Middle frontal gyrus (tissue), 1 donor: ENCODE data around the gene TJP3.
A peak's percentile ranks its signal among the peaks of the same experiment; 100 is the strongest.
"Not testable (repeated sequence)": the region's sequence is repeated elsewhere in the genome, so short reads cannot be mapped to it uniquely, and the experiment has no call there.

Experiments used
- DNase-seq: peaks from one replicate; pipeline ENCODE4 v3.0.0-alpha.2; 2015; ENCODE audit warnings: low spot score; ENCODE audit errors: extremely low spot score

Gene TJP3

GRCh38 chr19:3738477-3739220, 30.5 kb downstream of the TJP3 start:
- no peak for DNase-seq

GRCh38 chr19:3740431-3740830, 32.2 kb downstream of the TJP3 start:
- no peak for DNase-seq

DNA sequence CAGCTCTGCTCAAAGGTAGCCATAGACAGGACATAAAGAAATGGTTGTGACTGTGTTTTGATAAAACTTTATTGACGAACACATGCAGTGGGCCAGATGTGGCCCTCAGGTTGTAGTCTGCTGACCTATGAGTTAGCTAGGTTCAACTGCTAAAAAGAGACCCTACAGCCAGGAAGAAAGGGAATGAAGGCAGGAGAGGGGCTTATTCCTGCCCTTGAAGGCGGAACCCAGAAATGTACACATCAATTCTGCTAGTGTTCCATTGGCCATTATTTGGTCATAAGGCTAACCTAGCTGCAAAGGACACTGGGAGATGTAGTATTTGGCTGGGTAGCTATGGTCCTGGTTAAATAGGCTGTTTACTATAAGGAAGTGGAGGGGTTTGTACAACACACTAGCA, 35.3 kb downstream of the TJP3 start:
- DNase-seq = no peak

DNA sequence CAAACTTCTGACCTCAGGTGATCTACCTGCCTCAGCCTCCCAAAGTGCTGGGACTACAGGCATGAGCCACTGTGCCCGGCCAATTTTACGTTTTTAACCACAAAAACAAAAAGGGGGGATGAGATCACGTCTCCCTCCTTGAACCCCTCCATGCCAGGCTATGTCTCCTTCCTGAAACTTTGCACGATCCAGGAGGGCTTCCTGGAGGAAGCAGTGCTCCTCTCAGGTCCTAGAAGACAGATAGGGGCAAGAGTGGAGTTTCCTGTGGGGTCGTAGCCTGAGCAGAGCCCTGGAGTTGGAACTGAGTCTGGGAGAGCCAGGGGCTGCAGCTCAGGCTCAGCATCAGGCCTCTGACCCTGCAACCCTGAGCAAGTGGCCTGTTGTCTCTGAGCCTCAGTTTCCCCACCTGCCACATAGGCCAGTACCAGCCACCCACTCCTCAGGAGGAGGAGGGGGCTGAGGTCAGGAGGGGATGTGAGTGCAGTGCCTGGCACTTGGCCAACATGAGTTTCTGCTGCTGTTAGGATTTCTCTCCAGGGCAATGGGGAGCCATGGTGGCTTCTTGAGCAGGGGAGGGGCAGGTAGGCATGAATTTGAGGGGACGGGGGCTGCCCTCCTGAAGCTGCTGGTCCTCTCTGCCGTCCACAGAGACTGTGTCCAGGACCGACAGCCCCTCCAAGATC, 37.3 kb downstream of the TJP3 start:
- no peak for DNase-seq

GRCh38 chr19:3746371-3747056, 38.3 kb downstream of the TJP3 start:
- DNase-seq = no peak

DNA sequence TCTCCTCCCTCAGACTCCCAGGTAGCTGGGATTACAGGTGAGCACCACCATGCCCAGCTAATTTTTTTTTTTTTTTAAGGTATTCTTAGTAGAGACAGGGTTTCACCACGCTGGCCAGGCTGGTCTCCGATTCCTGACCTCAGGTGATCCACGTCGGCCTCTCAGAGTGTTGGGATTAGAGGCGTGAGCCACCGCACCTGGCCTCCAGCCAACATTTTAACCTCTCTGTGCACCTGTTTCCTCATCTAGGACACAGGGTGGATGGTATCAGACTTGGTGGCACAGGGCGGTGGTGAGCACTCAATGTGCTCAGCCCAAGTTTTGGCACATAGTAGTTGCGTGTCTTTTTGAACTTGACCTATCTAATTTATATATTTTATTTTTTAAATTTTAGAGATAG, 40.8 kb downstream of the TJP3 start:
- no peak for DNase-seq

DNA sequence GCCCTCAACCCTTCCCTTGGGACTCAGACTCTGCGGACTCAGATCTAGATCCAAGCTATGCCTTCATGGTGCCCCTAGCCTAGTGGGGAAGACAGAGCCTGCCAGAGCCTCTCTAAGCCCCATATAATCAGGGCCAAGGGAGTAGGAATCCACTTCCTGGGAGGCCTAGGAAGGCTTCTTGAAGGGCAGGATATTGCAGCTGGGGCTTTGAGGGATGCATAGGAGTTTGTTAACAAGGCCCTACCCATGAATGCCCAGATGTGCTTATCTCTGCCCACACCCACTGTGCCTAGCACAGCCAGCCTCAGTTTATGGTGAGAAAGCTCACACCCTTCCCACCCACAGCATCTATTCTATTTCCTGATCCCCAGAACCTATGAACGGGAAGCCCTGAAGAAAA, 42.0 kb downstream of the TJP3 start:
- no peak for DNase-seq

DNA sequence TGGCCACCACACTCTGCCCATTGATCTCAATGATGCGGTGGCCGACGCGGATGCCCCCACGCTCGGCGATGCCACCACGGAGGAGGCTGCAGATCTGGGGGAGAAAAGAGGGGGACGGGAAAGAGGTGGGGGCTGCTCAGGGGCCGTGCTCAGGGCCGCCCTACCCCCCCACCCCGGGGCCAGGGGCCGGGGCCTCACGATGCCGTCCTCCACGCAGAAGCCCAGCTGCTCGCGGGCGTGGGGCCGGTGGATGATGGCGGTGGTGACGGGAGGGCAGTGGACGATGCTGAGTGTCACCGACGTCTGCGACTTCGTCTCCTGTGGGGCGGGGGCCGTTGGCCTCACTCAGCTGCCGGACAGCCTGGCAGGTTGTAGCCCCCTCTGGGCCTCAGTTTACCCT, 43.1 kb downstream of the TJP3 start:
- no peak for DNase-seq

DNA sequence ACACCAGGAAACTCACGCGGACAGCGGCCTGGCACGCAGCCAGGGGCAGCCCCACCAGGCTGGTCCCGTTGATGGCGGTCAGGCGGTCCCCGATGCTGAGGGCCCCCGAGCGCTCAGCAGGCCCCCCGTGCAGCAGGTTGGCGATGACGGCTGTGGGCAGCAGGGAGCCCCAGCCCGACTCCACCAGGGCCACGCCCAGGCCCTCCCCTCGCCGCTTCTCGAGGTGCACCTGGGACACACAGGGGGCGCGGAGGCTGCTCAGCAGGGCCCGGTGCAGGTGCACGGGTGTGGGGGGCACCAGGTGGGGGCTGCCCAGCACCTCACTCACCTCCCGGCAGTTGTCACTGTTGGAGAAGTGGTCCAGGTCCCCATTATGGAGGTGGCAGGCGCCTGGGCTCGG, 44.3 kb downstream of the TJP3 start:
- DNase-seq = no peak

DNA sequence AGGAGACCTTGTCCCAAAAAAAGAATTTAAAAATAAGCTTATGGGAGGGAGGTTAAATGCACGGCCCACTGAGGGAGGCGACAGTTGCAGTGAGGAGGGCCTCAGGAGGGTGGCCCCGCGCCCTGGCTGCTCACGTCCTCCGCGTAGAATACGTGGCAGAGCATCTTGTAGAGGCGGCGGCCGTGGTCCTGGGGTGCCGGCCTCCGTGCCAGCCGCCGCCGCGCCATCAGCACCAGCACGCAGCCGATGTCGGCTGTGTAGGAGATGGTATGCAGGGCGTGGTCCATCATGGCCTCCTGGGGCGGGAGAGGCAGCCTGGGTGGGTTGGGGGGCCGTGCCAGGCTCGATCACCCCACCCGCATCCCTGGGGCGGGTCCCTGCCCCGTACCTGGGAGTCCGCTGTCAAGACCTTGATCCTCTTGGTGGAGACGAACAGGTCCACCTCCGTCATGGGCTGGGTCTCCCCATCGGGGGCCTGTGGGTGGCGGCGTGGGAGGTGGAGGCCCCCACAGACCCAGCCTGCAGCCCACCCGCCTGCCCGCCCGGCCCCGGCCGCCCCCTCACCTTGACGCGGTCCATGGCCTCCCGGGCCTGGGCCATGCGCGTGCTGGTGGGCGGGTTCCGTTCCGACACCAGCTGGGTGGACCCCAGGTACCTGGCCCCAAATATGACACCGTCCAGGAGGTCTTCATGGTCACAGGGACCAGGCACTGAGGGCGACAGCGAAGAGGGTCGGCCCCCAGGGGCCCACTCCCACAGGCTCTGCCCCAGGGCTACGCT, 45.6 kb downstream of the TJP3 start:
- DNase-seq = no peak

- DNase-seq = not testable (repeated sequence)
These were observed 49.5 kb downstream of the TJP3 start for GRCh38 chr19:3757705-3758104.

DNA sequence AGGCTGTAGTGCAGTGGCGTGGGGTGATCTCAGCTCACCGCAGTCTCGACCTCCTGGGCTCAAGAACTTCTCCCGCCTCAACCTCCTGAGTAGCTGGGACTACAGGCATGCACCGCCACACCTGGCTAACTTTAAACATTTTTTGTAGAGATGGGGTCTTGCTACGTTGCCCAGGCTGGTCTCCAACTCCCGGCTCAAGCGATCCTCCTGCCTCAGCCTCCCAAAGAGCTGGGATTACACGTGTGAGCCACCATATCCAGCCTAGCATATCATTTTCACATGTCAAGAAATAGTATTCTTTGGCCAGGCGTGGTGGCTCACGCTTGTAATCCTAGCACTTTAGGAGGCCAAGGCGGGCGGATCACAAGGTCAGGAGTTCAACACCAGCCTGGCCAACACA, 50.1 kb downstream of the TJP3 start:
- not testable (repeated sequence) for DNase-seq

DNA sequence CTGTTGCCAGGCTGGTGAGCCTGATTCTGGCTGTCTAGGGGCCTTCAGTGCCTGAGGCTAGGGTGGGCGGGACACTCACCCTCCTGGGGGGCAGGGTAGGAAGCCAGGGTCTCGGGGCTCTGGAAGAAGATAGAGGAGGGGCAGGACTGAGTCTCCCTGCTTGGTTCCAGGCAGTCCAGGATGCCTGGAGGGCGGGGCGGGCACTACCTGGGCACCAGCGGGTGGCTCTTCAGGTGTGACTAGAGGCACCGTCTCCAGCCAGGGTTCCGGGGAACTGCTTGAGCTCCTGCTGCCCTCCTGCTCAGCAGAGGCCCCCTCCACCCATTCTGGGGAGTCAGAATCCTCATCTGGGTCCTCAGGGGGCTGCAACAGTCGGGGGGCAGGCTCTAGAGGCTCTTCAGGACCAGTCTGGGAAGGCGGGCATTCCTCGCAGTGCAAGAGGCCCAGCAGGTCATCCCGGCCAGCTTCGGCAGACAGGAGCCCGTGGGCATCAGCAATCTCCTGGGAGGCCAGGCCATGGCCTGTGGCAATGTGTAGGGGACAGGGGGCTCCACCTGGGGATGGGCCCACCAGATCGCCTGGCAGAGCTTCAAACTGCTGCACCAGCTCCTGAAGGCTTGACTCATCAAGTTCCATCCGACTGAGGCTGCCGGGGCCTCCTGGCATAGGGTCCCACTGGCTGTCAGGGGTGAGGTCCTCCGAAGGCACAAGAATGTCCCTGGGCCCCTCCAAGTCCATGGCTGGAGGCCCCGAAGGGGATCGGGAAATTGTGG, 51.5 kb downstream of the TJP3 start:
- no peak for DNase-seq

- DNase-seq = no peak
These were observed 52.7 kb downstream of the TJP3 start for GRCh38 chr19:3760871-3761361.

GRCh38 chr19:3761382-3762129, 53.4 kb downstream of the TJP3 start, which contains the start of gene APBA3:
APBA3 (minus strand) TSS chr19:3761692; CDS start chr19:3760264, 1,428 bp downstream.
- peak; percentile 79 for DNase-seq

- DNase-seq = peak; percentile 6
These were observed 53.9 kb downstream of the TJP3 start for GRCh38 chr19:3762130-3762473.

- DNase-seq = peak; percentile 99
These were observed 54.6 kb downstream of the TJP3 start, which contains the start of gene MRPL54 for GRCh38 chr19:3762501-3763459. MRPL54 (plus strand) TSS chr19:3762682; CDS start chr19:3762701, 19 bp downstream.

DNA sequence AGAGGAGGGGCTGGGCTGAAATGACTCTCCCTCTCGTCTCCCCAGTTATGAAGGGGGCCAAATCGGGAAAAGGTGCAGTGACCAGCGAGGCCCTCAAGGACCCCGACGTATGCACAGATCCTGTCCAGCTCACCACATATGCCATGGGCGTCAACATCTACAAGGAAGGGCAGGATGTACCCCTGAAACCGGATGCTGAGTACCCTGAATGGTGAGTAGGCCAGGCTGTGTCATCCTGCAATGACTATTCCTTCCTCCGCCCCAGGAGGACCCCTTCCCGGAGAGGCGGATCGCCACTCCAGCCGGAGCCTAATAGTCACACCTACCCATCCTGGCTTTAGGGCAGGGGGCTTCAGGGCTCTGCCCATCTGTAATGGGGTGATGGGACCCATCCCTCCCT, 56.9 kb downstream of the TJP3 start:
- no peak for DNase-seq

GRCh38 chr19:3765757-3766156, 57.6 kb downstream of the TJP3 start:
- not testable (repeated sequence) for DNase-seq
